ENCODE measurements around the gene GPR141.

GPR141 gene

GRCh38 chr7:37741776-37742175 lies 58.2 kb downstream of the GPR141 start:
- no peak for TF ChIP-seq CTCF (IDR thresholded peaks at IDR 0.05; ENCODE audit: low read depth, low read length)
- H3K4me3 ChIP-seq (replicated peaks in 1 of 2; ENCODE audit: low read depth in 2 of 2, low read length in 2 of 2) = no peak overlapping the region
- DNase-seq (ENCODE audit: low read depth in 2 of 2) = no peak

GRCh38 chr7:37751096-37751495 lies 67.5 kb downstream of the GPR141 start:
- TF ChIP-seq CTCF (IDR thresholded peaks at IDR 0.05; ENCODE audit: low read depth, low read length) = no peak
- no peak for DNase-seq (ENCODE audit: low read depth in 2 of 2)
- no peak overlapping the region for H3K4me3 ChIP-seq (replicated peaks in 1 of 2; ENCODE audit: low read depth in 2 of 2, low read length in 2 of 2)

- TF ChIP-seq CTCF (IDR thresholded peaks at IDR 0.05; ENCODE audit: low read depth, low read length) = no peak
- no peak for DNase-seq (ENCODE audit: low read depth in 2 of 2)
Measured at GRCh38 chr7:37753398-37754050, 70.0 kb downstream of the GPR141 start.

GRCh38 chr7:37756797-37757551 lies 73.4 kb downstream of the GPR141 start:
- DNase-seq (ENCODE audit: low read depth in 2 of 2) = no peak
- TF ChIP-seq CTCF (IDR thresholded peaks at IDR 0.05; ENCODE audit: low read depth, low read length) = no peak
- no peak overlapping the region for H3K4me3 ChIP-seq (replicated peaks in 1 of 2; ENCODE audit: low read depth in 2 of 2, low read length in 2 of 2)

More at GRCh38 chr7:37753398-37754050, 70.0 kb downstream of the GPR141 start:
- H3K4me3 ChIP-seq (replicated peaks in 1 of 2; ENCODE audit: low read depth in 2 of 2, low read length in 2 of 2) = no peak overlapping the region

- TF ChIP-seq CTCF (IDR thresholded peaks at IDR 0.05; ENCODE audit: low read depth, low read length) = no peak
- no peak overlapping the region for H3K4me3 ChIP-seq (replicated peaks in 1 of 2; ENCODE audit: low read depth in 2 of 2, low read length in 2 of 2)
- DNase-seq (ENCODE audit: low read depth in 2 of 2) = no peak
Measured at GRCh38 chr7:37757563-37757962, 74.0 kb downstream of the GPR141 start.

GRCh38 chr7:37758501-37759045 lies 75.0 kb downstream of the GPR141 start:
- DNase-seq (ENCODE audit: low read depth in 2 of 2) = no peak
- TF ChIP-seq CTCF (IDR thresholded peaks at IDR 0.05; ENCODE audit: low read depth, low read length) = no peak
- no peak overlapping the region for H3K4me3 ChIP-seq (replicated peaks in 1 of 2; ENCODE audit: low read depth in 2 of 2, low read length in 2 of 2)
